ENCODE measurements around the gene NOC4L.

NOC4L gene

GRCh38 chr12:132179431-132180362 is 35.4 kb downstream of the NOC4L start:
- POLR2A ChIA-PET (ENCODE audit: low non-redundant PET) = no interaction called here
- CTCF ChIA-PET = interaction anchor here (1.5 kb wide), 1 partner anchor 236 kb away, joined by 3 read pairs; no protein-coding TSS in a partner anchor
- TF ChIP-seq CTCF (conservative IDR thresholded peaks at IDR 0.05; ENCODE audit: low read depth) = no peak
- DNase-seq (ENCODE audit: low spot score) = no peak
- H3K27ac ChIP-seq = no peak overlapping the region

GRCh38 chr12:132180648-132181546 is 36.6 kb downstream of the NOC4L start:
- no peak overlapping the region for H3K27ac ChIP-seq
- no peak for TF ChIP-seq CTCF (conservative IDR thresholded peaks at IDR 0.05; ENCODE audit: low read depth)
- no peak for DNase-seq (ENCODE audit: low spot score)
- CTCF ChIA-PET = no interaction called here
- POLR2A ChIA-PET (ENCODE audit: low non-redundant PET) = no interaction called here

- DNase-seq (ENCODE audit: low spot score) = no peak
- CTCF ChIA-PET = no interaction called here
- no peak for TF ChIP-seq CTCF (conservative IDR thresholded peaks at IDR 0.05; ENCODE audit: low read depth)
- POLR2A ChIA-PET (ENCODE audit: low non-redundant PET) = no interaction called here
- no peak overlapping the region for H3K27ac ChIP-seq
These were observed 37.4 kb downstream of the NOC4L start for GRCh38 chr12:132181570-132182200.

GRCh38 chr12:132182206-132182710 is 38.0 kb downstream of the NOC4L start:
- ChIA-PET CTCF (no interaction called here), POLR2A (ENCODE audit: low non-redundant PET) (no interaction called here)
- no peak overlapping the region for H3K27ac ChIP-seq
- TF ChIP-seq CTCF (conservative IDR thresholded peaks at IDR 0.05; ENCODE audit: low read depth) = no peak
- no peak for DNase-seq (ENCODE audit: low spot score)

GRCh38 chr12:132182711-132183365 is 38.6 kb downstream of the NOC4L start:
- no peak for TF ChIP-seq CTCF (conservative IDR thresholded peaks at IDR 0.05; ENCODE audit: low read depth)
- CTCF ChIA-PET = no interaction called here
- no peak for DNase-seq (ENCODE audit: low spot score)
- POLR2A ChIA-PET (ENCODE audit: low non-redundant PET) = no interaction called here
- H3K27ac ChIP-seq = no peak overlapping the region

All from RWPE1 (cell line).